RWPE1 (cell line): Measurements from ENCODE around the gene FAM186B.
"Not testable (repeated sequence)": the region's sequence is repeated elsewhere in the genome, so short reads cannot be mapped to it uniquely, and the experiment has no call there.

Source experiments
- CTCF ChIA-PET: fragments of 350-600 bp; sonication (Branson Sonifier 250); formaldehyde crosslinking; extraction: SDS; loops from one replicate; lab custom pipeline; 2021; lab: Yijun Ruan, JAX
- POLR2A ChIA-PET: fragments of 400-600 bp; formaldehyde crosslinking; extraction: SDS; loops from one replicate; lab custom pipeline; 2020; ENCODE audit warnings: antibody characterized with exemption; ENCODE audit not compliant: low non-redundant PET; lab: Yijun Ruan, JAX
- DNase-seq: peaks from one replicate; pipeline ENCODE4 v3.0.0; 2012; ENCODE audit warnings: low spot score
- H3K27ac ChIP-seq: fragments of 450-650 bp; 2 replicates; pipeline ENCODE4 v1.5.1; 2017
- CTCF ChIP-seq: fragments of 450-650 bp; conservative IDR thresholded peaks from 2 replicates; pipeline ENCODE4 v1.5.1; 2017; ENCODE audit warnings: low read depth, mild to moderate bottlenecking

Gene FAM186B

GRCh38 chr12:49612210-49612609 is 6.8 kb upstream of the FAM186B start:
- no peak for TF ChIP-seq CTCF

GRCh38 chr12:49610785-49611184 is 5.3 kb upstream of the FAM186B start:
- CTCF ChIA-PET: interaction anchor here (0.6 kb wide), 2 partner anchors 209 to 265 kb away, joined by 8 to 9 read pairs; no protein-coding TSS in a partner anchor

More at GRCh38 chr12:49612210-49612609, 6.8 kb upstream of the FAM186B start:
- ChIA-PET CTCF (interaction anchor here (0.6 to 1.1 kb wide), 3 partner anchors 23 to 290 kb away, joined by 3 read pairs; no protein-coding TSS in a partner anchor), POLR2A (no interaction called here)
- no peak for DNase-seq
- H3K27ac ChIP-seq: no peak overlapping the region

GRCh38 chr12:49609875-49610154 is 4.4 kb upstream of the FAM186B start:
- ChIA-PET CTCF (interaction anchor here (0.8 kb wide), 1 partner anchor 13 kb away, joined by 3 read pairs; the partner anchor contains the start of gene PRPF40B), POLR2A (interaction anchor here (0.7 kb wide), 1 partner anchor 29 kb away, joined by 3 read pairs; no protein-coding TSS in a partner anchor)
- DNase-seq: no peak
- no peak overlapping the region for H3K27ac ChIP-seq
- TF ChIP-seq CTCF: no peak

More at GRCh38 chr12:49610785-49611184, 5.3 kb upstream of the FAM186B start:
- H3K27ac ChIP-seq, DNase-seq, POLR2A ChIA-PET: not testable (repeated sequence)

- ChIA-PET POLR2A (interaction anchor here (0.7 kb wide), 1 partner anchor 29 kb away, joined by 3 read pairs; no protein-coding TSS in a partner anchor), CTCF (interaction anchor here (0.8 kb wide), 1 partner anchor 14 kb away, joined by 3 read pairs; the partner anchor contains the start of gene PRPF40B)
- no peak for DNase-seq
- no peak overlapping the region for H3K27ac ChIP-seq
- no peak for TF ChIP-seq CTCF
These were observed 3.8 kb upstream of the FAM186B start for GRCh38 chr12:49609059-49609874.

GRCh38 chr12:49604856-49605255 is 583 bp downstream of the FAM186B start:
- TF ChIP-seq CTCF: no peak
- ChIA-PET POLR2A (no interaction called here), CTCF (interaction anchor here (0.6 kb wide), 1 partner anchor 122 kb away, joined by 4 read pairs; no protein-coding TSS in a partner anchor)
- no peak for DNase-seq
- no peak overlapping the region for H3K27ac ChIP-seq

- H3K27ac ChIP-seq: no peak overlapping the region
- POLR2A ChIA-PET: interaction anchor here (0.5 kb wide), 1 partner anchor 59 kb away, joined by 3 read pairs; no protein-coding TSS in a partner anchor
- TF ChIP-seq CTCF: no peak
- DNase-seq: no peak
- CTCF ChIA-PET: interaction anchor here (0.5 kb wide), 1 partner anchor 21 kb away, joined by 4 read pairs; no protein-coding TSS in a partner anchor
These were observed 1.7 kb downstream of the FAM186B start for GRCh38 chr12:49603721-49604120.
